ENCODE results near the gene GNPNAT1.
"Not testable (repeated sequence)": the region's sequence is repeated elsewhere in the genome, so short reads cannot be mapped to it uniquely, and the experiment has no call there.

Gene GNPNAT1

DNA sequence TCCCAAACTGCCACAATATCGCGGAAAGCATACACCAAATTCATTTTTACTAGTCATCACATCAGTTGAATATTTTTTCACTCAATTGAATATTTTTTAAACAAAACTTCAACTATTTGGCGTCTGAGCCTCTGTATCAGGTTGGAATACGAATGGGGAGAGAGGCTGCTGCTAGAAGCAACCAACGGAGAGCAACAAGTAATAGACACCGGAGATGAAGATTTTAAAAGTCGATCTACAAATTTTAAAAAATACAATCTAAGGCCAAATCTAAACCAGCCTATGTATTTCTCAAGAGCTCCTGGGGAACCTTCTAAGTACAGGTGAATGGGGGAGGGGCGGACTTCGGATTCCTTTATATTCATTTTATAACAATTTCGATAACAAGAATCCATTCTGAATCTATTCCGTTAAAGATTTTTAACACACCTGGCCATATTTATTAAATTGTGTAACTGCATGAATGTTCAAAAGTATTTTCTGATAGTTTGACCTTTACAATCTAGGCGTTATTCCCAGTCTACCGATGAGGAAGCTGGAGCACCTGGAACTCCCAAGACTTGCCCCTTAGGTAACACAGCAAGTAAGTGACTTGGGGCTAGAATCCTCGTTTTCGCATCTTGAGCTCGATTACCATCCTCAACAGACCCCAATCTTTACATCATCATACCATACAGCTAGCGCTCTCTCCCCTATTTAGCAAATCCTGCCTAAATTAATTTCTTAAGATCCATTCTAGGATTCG, 1.2 kb downstream of the GNPNAT1 start:
- DNase-seq (ENCODE audit: low spot score): no peak

DNA sequence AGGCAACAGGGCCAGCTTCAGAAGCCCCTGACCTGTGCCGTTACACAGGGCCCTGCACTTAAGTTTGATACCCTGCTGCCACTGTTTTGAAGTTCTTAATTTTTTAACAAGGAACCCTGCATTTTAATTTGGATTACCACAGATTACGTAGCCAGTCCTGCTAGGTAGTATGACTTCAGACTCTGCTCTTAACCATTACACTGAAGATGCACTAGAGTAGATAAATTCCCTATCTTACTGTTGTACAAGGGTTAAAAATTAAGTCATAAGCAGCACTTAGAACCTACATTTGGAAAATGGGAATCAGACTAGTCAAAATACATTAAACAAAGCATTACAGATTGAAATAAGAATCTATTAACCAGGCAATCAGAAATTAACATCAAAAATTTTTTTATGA, 2.3 kb downstream of the GNPNAT1 start:
- DNase-seq (ENCODE audit: low spot score): no peak

DNA sequence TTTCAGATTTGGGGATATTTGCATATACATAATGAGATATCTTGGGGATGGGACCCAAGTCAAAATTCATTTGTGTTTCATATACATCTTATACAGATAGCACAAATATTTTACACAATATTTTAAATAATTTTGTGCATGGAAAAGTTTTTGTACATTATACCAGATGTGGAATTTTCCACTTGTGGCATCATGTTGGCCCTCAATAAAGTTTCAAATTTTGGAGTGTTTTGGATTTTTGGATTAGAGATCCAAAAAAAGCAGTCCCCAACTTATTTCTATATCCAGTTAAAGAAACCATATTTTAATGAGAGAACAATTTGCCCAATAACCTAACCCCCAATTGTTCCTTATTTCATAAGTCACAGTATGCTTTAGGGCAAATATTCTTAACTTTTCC, 4.5 kb downstream of the GNPNAT1 start:
- no peak for DNase-seq (ENCODE audit: low spot score)

DNA sequence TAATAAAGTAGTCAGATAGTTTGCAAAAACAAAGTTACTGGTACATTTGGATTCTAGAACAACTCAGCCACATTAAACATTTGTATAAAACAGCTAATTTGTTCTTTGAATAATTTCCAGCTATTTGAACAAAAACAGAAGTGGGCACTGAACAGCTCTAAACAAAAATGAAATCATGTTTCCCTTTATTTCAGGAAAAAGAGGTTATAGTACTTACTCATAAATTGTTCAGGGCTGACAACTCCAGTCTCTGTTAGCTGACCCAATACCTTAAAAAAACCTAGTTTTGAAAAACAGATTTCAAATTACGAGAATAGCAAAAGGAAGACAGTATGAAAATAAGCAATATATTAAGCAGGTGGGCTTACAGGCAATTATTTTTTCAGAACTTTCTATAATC, 8.2 kb downstream of the GNPNAT1 start:
- DNase-seq (ENCODE audit: low spot score): no peak

DNA sequence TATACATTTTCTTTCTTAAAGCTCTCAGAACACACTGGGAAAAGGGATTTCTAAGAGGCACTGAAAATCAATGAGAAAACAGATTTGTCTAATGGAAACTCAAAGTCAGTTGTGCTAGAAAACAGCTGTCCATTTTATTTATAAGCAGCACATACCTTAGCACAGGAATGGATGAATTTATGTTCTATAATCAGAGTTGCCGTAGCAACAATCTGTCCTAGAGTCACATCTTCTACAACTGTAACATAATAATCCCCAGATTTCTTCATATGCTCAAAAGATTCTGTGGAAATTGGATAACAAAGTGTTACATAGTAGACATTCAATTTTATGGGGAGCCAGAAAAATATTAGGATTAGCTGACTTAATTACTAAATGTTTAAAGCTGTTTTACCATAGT, 9.8 kb downstream of the GNPNAT1 start:
- no peak for DNase-seq (ENCODE audit: low spot score)

DNA sequence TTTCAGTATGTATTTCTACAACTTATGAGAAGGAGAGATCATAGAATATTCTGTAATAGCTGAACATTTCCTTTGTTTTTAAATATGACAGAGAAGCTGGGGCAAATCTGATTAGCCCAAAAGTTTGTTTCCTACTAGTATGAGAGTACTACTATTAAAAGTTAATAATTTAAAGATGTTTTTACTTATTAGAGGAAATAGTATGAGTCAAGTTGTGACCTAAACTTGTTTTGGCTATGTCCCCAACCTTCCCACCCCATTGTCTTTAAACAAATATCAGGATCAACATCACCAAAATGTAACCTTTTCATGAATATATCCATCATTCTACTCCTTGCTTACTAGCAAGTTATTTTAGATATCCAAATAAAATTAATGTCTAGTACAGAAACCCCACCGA, 10.5 kb downstream of the GNPNAT1 start:
- DNase-seq (ENCODE audit: low spot score): no peak

DNA sequence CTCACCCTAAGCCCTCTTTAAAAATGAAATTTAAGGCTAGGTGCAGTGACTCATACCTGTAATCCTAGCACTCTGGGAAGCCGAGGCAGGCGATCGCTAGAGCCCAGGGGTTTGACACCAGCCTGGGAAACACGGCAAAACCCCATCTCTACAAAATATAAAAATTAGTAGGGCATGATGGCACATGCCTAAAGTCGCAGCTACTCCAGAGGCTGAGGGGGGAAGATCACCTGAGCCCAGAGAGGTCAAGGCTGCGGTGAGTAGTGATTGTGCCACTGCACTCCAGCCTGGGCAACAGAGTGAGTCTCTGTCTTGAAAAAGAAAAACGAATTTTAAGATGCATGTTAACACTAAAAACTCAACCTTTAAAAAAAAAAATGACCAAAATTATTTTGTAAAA, 12.7 kb downstream of the GNPNAT1 start:
- DNase-seq (ENCODE audit: low spot score): no peak

DNA sequence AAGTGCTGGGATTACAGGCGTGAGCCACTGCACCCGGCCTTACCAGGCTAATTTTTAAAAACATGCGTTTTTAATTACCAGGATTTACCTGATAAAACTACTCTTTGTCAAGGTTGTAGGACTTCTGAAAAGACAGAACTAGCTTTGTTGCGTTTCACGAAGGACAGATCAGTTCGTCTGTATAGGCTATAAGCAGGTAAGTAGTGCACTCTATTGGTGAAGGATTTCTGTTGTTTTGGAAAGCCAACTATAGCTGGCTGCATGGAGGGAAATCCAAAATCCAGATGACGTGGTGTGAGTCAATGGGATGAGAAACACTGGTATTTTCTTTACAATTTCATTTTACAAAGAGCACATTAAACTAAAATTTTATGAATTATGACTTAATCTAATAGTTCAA, 14.6 kb downstream of the GNPNAT1 start:
- no peak for DNase-seq (ENCODE audit: low spot score)

DNA sequence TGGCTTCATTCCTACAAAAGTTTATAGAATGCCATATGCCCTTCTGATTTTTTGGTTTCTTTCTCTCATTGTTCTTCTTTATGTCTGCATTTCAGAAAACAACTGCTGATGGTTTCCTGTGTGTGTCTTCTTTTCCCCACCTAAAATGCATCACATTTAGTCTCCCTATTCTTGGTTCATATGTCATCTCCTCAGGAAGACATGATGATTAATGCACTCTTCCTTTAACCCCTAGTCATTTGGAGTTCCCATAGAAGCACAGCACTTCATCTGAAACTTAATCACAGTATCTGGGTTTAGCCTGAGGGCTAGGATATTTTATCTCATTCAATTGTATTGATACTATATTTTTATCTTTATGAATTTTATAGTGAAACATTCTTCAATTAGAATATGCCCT, 21.5 kb downstream of the GNPNAT1 start:
- no peak for DNase-seq (ENCODE audit: low spot score)

DNA sequence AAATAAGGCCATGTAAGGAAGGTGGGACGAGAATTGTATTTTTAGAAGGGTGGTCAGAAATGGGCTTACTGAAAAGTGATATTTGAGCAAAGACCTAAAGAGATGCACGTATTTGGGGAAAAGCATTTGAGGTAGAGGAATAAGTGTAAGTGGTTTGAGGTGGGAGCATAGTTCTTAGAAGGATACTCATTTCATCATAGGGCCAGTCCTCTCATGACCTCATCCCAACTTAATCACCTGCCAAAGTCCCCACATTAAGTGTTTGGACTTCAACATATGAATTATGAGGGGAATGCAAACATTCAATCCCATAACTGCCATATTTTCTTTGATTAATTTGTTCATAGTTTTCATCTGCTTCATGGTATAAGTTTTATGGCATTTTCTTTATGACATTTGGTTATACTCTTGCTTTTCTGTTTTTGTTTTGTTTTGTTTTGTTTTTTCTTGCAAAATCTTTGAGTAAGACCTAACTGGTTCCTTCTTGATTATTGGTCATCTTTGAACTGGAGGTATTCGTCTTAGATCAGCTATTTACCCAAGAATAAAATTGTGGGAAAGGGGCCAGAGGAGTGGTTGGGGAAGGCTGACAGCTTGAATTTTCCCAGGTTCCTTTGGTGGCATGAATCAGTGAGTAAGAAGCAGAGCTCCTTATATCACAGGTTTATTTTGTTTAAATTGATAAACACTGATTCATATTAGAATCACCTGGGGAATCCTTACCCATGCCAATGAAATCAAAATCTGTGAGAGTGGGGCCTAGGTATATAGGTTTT, 24.2 kb downstream of the GNPNAT1 start:
- DNase-seq (ENCODE audit: low spot score): no peak

DNA sequence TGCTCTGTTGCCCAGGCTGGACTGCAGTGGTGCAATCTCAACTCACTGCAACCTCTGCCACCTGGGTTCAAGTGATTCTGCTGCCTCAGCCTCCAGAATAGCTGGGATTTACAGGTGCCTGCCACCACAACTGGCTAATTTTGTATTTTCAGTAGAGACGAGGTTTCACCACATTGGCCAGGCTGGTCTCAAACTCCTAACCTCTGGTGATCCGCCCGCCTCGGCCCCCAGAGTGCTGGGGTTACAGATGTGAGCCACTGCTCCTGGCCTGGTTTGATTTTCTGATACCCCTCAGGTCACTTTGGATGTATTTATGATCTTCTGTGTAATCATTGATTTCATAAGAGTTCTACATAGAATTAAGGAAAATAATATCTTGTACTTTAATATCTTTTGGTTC, 28.5 kb downstream of the GNPNAT1 start:
- DNase-seq (ENCODE audit: low spot score): not testable (repeated sequence)

DNA sequence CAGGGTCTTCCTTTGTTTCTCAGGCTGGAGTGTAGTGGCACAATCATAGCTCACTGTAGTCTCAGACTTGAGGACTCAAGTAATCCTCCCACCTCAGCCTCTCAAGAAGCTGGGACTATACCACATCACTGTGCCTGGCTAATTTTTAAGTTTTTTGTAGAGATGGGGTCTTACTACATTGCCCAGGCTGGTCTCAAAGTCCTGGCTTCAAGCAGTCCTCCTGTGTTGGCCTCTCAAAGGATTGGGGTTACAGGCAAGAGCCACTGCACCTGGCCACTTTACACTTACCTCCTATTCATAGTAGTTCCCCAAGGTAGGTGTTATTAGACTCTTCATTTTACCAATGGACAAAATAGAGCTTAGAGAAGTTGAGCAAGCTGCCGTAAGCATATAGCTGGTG, 32.3 kb downstream of the GNPNAT1 start:
- no peak for DNase-seq (ENCODE audit: low spot score)

DNA sequence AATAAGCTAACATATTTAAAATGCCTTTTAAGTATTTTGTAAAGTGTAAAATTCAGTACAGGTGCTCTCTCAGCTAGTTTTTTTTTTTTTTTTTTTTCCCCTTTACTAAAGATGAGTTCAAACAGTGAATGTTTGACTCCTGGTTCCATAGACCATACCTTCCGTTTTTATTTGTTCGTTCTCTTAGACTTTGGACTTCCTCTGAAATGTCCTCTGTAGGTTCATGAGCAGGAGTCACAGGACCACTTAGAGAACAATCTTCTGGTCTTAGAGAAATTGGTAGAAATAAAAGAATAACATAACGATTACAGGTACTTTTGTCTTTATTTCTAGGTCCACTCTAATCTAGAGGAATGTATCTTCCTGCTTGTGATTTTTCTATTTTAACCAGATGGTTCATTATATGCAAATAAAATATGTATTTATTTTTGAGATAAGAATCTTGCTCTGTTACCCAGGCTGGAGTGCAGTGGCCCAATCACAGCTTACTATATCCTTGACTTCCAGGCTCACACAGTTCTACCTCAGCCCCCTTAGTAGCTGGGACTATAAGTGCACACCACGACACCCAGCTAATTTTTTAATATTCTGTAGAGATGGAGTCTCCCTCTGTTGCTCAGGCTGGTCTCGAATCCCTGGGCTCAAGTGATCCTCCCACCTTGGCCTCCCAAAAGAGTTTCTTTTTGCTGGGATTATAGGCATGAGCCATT, 35.6 kb downstream of the GNPNAT1 start:
- DNase-seq (ENCODE audit: low spot score): no peak

DNA sequence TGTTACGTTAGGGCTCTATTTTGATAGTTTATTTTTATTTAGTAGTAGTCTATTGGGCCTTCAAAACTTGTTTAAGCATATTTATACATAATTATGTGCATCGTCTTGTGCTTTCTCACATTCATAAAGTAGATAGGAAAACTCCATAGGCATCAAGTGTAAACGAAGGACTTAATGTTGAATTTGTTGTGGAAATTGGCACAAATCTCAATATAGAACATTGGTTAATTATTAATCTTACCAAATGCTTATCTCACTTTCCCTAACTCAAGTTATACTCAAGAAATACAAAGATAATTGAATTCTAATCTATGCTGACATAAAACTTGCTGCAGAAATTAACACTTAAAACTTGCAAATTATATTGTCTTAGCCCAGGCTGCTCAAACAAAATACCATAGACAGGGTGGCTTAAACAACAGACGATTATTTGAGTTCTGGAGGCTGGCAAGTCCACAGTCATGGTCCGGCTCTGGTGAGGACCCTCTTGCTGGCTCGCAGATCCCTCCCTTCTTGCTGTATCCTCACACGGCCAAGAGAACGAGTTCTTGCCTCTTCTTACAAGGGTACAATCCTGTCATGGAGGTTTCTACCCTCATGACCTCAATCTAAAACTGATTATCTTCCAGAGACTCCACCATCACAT, 42.6 kb downstream of the GNPNAT1 start:
- no peak for DNase-seq (ENCODE audit: low spot score)

DNA sequence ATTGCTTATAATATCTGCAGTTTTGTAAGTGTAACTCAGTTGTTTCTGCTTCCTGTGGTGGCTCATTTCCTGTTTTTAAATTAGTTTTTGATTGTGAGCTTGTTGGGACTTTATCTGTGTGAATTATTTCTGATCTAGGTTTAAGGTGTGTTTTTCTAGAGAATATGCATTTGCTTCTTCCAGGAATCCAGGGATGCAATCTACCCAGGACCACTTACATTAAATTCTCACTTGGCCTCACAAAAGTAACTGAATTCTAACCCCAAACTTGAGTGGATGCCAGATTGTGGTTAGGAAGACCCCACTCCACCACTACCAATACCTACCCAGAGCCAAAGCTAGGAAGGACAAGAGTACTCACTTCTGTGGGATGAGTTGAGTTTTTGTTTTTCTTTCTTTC, 49.5 kb downstream of the GNPNAT1 start:
- no peak for DNase-seq (ENCODE audit: low spot score)

DNA sequence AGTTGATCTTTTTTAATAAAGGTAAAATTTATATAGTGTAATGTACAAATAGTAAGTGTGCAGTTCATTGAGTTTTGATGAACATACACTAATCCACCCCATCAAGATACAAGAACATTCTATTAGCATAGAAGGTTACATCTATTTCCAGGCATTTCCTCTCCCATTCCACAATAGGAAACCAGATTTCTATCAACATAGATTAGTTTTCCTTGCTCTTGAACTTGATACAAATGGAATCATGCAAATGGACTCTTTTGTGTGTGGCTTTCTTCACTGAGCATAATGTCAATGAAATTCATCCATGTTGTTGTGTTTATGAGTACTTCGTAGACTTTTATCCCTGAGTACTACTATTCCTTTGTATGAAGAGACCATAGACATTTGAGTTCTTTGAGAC, 50.7 kb downstream of the GNPNAT1 start:
- DNase-seq (ENCODE audit: low spot score): no peak

DNA sequence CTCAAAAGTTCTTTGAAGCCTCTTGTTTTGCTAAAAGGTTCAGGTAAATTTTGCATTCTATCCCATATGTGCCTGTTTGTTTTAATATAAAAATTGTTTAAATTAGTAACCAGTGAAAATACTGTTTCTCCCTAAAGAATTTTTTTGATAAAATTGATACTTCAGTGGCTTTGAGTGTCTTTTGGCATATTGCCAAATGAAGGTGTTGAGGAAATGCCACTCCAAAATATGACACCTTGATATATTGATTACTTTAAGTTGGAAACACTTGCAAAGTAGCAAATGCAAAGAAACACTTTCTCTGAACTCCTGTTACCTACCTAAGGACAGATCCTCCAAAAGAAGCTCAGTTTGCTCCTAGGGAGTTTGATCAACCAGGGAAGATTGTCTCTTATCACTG, 53.0 kb downstream of the GNPNAT1 start:
- peak; percentile 34 for DNase-seq (ENCODE audit: low spot score)

DNA sequence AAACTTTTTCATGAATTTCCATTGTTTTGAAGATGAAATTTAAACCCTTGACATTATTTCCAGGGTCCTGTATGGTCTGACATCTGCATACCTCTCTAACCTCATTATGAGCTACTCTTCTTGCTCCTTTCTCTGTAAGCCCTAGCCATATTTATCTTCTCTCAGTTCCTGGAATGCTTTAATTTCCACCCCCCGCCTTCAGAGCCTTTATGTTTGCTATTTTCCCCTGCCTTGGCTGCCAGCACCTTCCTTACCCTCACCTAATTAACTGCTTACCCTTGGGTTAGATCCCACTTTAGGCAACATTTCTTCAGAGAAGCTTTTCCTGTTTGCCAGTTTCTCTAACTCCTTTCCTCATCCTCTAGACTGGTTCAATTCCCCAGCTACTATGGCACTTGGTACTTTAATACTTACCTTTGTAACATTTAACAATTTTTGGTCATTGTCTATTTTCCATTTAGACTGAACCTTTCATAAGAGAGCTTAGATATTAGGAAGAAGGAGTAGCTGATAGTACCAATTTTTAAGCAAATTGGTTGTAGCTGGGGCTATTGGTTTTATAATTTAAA, 55.4 kb downstream of the GNPNAT1 start:
- no peak for DNase-seq (ENCODE audit: low spot score)

DNA sequence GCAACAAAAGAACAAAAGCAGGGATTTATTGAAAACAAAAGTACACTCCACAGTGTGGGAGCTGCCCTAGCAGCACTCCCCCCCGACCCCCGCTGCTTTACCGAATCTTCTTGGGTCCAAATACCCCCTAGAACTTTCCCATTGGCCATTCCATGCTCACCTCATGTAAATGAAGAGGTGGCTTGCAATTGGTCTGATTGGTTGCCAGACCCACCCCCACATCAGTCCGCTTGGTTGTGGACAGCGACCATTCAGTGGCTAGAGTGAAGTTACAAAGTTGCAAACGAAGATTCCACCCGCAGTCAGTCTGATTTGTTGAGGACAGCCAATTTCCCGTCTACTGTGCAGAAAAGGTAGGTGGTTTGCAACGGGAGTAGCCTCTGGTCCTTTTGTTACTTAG, 57.6 kb downstream of the GNPNAT1 start:
- no peak for DNase-seq (ENCODE audit: low spot score)

DNA sequence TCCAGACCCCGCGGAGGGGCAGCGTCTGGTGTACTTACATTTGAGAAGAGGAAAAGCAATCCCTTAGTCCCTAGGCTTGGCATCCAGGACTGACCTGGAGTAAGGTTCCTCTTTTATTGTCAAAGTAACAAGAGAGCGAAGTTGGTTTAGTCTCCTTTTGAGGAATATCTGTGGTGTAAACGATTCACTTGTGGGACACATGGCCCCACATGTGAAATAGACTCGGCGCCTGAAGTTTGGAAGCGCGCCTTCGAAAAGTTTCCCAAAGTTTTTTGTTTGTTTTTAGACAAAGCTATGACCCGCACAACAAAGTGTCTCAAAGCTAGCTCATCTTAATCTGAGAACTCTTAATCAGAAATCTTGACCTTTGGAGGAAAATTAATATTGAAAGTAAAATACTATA, 60.7 kb downstream of the GNPNAT1 start:
- DNase-seq (ENCODE audit: low spot score): no peak

DNA sequence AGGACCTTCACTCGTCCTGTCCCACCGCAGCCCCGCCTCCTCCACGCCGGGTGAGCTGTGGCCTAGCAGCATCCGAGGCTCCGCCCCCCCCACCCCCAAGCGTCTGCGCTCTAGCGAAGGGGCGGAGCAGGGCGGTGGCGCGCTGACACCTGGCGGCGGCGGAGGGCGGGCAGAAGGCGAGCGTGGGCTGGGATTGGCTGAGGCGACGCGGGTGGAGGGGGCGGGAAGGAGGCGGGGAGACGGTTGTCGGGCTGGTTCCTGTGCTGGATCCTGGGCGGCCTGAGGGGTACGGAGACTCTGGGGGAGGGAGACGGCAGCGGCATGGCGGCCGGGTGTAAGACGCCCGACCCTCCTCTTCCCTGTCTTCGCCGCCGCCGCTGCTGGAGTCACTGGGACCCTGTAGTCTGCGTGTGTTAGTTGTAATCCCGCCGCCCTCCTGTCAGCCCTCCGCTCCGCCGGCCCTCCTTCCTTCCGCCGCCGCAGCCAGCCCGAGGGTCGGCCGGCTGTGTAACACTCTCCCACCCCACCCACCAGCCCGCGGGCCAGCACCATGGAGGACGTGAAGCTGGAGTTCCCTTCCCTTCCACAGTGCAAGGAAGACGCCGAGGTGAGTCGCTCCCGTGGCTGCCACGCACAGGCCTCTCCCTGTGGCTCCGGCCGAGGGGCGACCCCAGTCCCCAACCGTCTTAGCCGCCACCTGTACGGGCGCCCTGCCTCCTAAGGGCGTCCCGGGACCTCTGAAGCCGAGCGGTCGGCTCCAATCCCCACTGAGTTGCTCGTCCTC, 61.3 kb downstream of the GNPNAT1 start, which contains the start of gene STYX:
Gene STYX, plus strand, starts transcription at position 242 of the 784 bp plus-strand sequence. Its CDS starts 309 bp downstream, at position 551.
- peak; percentile 97 for DNase-seq (ENCODE audit: low spot score)

All from hematopoietic multipotent progenitor cell treated with erythropoietin and hydrocortisone succinate and interleukin-3 and kit ligand, for 15 days (in vitro differentiated cells).